ENCODE data around the gene KLHL21.
"Not testable (repeated sequence)": the region's sequence is repeated elsewhere in the genome, so short reads cannot be mapped to it uniquely, and the experiment has no call there.

The KLHL21 gene

DNA sequence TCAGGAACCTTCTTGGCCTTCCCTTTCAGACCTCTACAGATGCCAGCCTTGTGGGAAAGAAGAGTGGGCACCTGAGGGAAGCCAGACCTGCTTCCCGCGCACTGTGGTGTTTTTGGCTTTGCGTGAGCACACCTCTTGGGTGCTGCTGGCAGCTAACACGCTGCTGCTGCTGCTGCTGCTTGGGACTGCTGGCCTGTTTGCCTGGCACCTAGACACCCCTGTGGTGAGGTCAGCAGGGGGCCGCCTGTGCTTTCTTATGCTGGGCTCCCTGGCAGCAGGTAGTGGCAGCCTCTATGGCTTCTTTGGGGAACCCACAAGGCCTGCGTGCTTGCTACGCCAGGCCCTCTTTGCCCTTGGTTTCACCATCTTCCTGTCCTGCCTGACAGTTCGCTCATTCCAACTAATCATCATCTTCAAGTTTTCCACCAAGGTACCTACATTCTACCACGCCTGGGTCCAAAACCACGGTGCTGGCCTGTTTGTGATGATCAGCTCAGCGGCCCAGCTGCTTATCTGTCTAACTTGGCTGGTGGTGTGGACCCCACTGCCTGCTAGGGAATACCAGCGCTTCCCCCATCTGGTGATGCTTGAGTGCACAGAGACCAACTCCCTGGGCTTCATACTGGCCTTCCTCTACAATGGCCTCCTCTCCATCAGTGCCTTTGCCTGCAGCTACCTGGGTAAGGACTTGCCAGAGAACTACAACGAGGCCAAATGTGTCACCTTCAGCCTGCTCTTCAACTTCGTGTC is 23.9 kb downstream of the KLHL21 start:
- DNase-seq (no peak), ATAC-seq (replicated peaks) (no peak)
- peaks cover 8 to 11% of the 10 kb centered on the region in 2 donors for H3K36me3 Mint-ChIP-seq
- H3K27ac Mint-ChIP-seq: peak overlapping the region; percentile 100
- peaks cover 26 to 42% of the 10 kb centered on the region in 2 donors for H3K4me1 Mint-ChIP-seq
- H3K27me3 Mint-ChIP-seq: peaks cover 0 to 6% of the 10 kb centered on the region in 2 donors
- no peaks in the 10 kb centered on the region for H3K9me3 Mint-ChIP-seq
- H3K4me3 Mint-ChIP-seq: peak overlapping the region; percentile 95 to 100

DNA sequence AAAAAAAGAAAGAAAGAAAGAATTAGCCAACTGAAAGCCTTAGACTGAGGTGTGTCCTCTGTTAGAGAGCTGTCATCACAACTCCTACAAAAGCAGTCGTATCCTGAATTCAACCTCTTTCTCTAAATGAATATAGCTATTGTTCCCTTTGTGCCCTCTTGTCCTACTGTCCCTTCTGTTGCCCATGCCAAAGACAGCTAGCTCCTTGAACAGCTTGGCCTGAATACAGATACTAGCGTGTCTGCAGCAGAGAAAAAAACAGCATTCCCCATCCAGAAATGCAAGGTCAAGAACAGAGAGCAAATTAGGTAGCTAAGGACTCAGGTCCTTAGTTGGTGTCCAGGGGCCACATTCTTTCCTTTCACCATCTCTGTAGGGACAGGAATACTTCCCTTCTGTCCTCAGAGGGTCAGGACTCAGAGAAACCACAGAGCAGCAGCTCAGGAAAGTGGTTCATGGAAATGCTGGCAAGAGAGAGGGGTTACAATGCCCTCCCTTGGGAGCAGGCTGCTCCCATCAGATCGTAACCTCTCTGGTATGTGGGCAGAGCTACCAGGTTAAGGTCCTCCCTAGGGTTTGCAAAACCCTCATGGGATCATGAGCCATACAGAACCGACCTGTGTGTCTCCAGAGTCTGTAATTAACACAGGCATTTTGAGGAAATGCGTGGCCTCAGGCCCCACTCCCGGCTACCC is 24.7 kb downstream of the KLHL21 start:
- Mint-ChIP-seq H3K27me3 (peaks cover under 1 to 8% of the 10 kb centered on the region in 2 donors), H3K4me1 (peaks cover 26 to 43% of the 10 kb centered on the region in 2 donors), H3K27ac (no peak overlapping the region), H3K9me3 (no peaks in the 10 kb centered on the region), H3K4me3 (no peak overlapping the region), H3K36me3 (peaks cover 8 to 11% of the 10 kb centered on the region in 2 donors)
- DNase-seq (no peak), ATAC-seq (replicated peaks) (no peak)

DNA sequence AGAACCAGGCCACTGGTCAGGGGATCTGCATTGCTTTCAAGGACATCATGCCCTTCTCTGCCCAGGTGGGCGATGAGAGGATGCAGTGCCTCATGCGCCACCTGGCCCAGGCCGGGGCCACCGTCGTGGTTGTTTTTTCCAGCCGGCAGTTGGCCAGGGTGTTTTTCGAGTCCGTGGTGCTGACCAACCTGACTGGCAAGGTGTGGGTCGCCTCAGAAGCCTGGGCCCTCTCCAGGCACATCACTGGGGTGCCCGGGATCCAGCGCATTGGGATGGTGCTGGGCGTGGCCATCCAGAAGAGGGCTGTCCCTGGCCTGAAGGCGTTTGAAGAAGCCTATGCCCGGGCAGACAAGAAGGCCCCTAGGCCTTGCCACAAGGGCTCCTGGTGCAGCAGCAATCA is 27.9 kb downstream of the KLHL21 start:
- ATAC-seq (replicated peaks) (no peak), DNase-seq (no peak)
- H3K27me3 Mint-ChIP-seq: peaks cover 13 to 29% of the 10 kb centered on the region in 2 donors
- no peak overlapping the region for H3K4me3 Mint-ChIP-seq
- H3K27ac Mint-ChIP-seq: no peak overlapping the region
- peaks cover 5 to 6% of the 10 kb centered on the region in 2 donors for H3K36me3 Mint-ChIP-seq
- H3K9me3 Mint-ChIP-seq: peaks cover 0 to 3% of the 10 kb centered on the region in 2 donors
- H3K4me1 Mint-ChIP-seq: peaks cover 10 to 18% of the 10 kb centered on the region in 2 donors

DNA sequence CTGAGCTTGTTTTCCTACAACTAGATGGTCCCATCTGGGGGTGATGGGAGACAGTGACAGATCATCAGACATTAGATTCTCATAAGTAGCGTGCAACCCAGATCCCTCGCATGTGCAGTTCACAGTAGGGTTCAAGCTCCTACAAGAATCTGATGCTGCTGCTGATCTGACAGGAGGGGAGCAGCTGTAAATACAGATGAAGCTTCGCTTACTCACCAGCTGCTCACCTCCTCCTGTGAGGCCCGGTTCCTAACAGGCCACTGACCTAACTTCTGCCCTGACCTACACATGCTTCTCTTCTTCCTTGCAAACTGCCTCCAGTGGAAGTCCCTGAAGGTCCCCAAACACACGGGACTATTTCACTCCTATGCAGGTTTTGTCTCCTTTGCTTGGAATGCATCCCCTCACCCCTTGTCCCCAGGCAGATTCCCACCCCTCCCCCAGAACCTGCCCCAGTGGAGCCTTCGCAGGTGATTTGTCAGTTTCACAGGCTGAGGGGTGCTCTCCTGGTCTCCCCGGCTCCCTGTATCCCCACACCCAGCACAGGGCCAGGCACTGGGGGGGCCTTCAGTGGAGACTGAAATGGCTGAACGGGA is 28.5 kb downstream of the KLHL21 start:
- Mint-ChIP-seq H3K36me3 (peaks cover 5% of the 10 kb centered on the region in 2 donors), H3K27ac (no peak overlapping the region), H3K4me3 (no peak overlapping the region), H3K27me3 (peaks cover 18 to 34% of the 10 kb centered on the region in 2 donors), H3K9me3 (peaks cover 0 to 3% of the 10 kb centered on the region in 2 donors), H3K4me1 (peaks cover 5 to 11% of the 10 kb centered on the region in 2 donors)
- ATAC-seq (replicated peaks) (no peak), DNase-seq (no peak)

DNA sequence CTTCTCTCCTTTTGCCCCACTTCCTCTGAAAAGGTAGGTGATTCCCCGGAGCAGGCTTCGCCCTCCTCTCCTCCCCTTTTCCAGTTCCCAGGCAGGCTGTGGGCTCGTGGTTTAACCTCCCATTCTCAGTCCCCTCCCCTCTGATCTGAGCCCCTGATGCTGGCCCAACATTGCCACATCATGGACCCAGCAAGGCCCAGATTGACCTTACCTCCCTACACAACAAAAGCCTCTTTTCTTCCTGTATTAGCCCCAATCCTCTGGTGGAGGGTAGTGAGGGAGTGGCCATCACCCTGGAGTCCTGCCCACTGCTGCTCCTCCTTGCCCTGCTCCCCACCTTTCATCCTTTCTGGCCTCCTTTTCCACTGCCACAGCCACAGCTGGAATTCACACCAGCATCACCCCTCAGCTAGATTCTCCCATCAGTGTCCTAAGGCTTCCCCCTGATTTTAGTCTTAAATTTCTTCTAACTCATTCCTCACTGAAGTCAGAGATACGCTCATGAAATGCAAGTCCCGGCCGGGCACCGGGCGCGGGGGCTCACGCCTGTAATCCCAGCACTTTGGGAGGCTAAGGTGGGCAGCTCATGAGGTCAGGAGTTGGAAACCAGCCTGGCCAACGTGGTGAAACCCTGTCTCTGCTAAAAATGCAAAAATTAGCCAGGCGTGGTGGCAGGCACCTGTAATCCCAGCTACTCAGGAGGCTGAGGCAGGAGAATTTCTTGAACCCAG is 29.9 kb downstream of the KLHL21 start:
- no peak overlapping the region for H3K27ac Mint-ChIP-seq
- no peak for ATAC-seq (replicated peaks)
- no peak overlapping the region for H3K4me3 Mint-ChIP-seq

DNA sequence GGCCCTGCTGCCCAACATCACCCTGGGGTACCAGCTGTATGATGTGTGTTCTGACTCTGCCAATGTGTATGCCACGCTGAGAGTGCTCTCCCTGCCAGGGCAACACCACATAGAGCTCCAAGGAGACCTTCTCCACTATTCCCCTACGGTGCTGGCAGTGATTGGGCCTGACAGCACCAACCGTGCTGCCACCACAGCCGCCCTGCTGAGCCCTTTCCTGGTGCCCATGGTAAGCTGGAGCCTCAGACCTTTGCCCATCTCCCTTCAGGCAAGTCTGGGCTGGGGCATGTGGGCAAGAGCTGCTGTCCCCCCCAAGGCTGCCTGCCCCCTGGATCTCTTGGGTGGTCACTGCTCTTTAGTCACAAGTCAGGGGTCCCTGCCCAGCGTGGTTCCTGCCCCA is 31.7 kb downstream of the KLHL21 start:
- Mint-ChIP-seq H3K36me3 (peaks cover 5% of the 10 kb centered on the region in 2 donors), H3K4me3 (no peak overlapping the region), H3K9me3 (peaks cover 0 to 3% of the 10 kb centered on the region in 2 donors), H3K4me1 (peaks cover 4 to 7% of the 10 kb centered on the region in 2 donors), H3K27ac (no peak overlapping the region), H3K27me3 (peaks cover 24 to 41% of the 10 kb centered on the region in 2 donors)
- ATAC-seq (replicated peaks) (no peak), DNase-seq (no peak)

More for the DNA sequence above, 29.9 kb downstream of the KLHL21 start:
- peaks cover 4 to 7% of the 10 kb centered on the region in 2 donors for H3K4me1 Mint-ChIP-seq
- H3K36me3 Mint-ChIP-seq: peaks cover 5% of the 10 kb centered on the region in 2 donors
- DNase-seq: no peak
- H3K27me3 Mint-ChIP-seq: peaks cover 24 to 41% of the 10 kb centered on the region in 2 donors
- peaks cover 0 to 3% of the 10 kb centered on the region in 2 donors for H3K9me3 Mint-ChIP-seq

DNA sequence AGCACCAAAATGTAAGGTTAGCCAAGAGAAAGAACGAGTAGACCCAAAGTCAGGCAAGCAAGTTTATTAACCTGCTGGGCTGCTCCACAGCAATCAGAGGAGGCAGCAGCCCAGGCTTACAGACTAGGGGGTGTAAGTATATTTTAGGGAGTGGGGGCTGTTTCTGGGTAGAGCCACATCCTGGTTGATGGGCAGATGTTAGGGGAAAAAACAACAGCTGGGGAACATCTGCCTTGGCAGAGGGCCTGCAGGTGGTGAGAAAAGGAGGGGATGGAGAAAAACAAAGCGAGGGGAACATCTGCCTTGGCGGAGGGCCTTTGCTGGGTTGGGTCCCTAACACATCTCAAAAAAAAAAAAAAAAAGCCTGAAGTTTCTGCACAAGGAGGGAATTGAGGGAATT is 32.6 kb downstream of the KLHL21 start:
- H3K4me1 Mint-ChIP-seq: peaks cover 4 to 7% of the 10 kb centered on the region in 2 donors
- H3K27ac Mint-ChIP-seq: no peak overlapping the region
- peaks cover 24 to 41% of the 10 kb centered on the region in 2 donors for H3K27me3 Mint-ChIP-seq
- ATAC-seq (replicated peaks) (no peak), DNase-seq (no peak)
- H3K36me3 Mint-ChIP-seq: peaks cover 5% of the 10 kb centered on the region in 2 donors
- peaks cover 0 to 3% of the 10 kb centered on the region in 2 donors for H3K9me3 Mint-ChIP-seq
- no peak overlapping the region for H3K4me3 Mint-ChIP-seq

DNA sequence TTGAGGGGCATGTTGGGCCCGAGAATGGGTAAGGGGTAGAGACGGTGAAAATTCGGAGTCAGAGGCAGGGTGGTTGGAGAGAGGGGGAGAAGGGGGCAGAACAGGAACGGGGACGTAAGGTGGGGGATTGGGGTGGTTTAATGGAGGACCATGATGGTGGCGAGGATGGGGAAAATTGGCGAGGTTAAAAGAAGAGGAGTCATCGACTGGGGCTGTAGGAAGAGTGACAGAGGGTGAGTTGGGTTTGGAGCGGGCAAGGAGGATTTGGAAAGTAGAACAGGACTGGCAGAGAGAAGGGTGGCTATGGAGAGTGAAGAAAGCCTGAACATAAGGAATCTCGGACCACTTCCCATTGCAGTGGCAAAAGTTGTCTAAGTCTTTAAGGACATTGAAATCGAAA is 33.6 kb downstream of the KLHL21 start:
- Mint-ChIP-seq H3K4me1 (peaks cover 4 to 7% of the 10 kb centered on the region in 2 donors), H3K27me3 (peaks cover 24 to 36% of the 10 kb centered on the region in 2 donors), H3K36me3 (peaks cover 5% of the 10 kb centered on the region in 2 donors), H3K4me3 (no peak overlapping the region), H3K27ac (no peak overlapping the region), H3K9me3 (peaks cover 0 to 3% of the 10 kb centered on the region in 2 donors)
- DNase-seq (no peak), ATAC-seq (replicated peaks) (no peak)

DNA sequence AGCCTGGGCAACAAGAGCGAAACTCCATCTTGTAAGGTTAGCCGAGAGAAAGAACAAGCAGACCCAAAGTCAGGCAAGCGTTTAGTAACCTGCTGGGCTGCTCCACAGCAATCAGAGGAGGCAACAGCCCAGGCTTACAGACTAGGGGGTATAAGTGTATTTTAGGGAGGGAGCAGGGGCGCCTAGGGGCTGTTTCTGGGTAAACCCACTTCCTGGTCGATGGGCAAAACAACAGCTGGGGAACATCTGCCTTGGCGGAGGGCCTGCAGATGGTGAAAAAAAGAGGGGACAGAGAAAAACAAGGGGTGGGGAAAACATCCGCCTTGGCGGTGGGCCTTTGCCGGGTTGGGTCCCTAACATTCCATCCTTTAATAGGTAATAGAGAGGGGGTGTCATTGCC is 42.4 kb downstream of the KLHL21 start:
- ATAC-seq (replicated peaks): no peak

DNA sequence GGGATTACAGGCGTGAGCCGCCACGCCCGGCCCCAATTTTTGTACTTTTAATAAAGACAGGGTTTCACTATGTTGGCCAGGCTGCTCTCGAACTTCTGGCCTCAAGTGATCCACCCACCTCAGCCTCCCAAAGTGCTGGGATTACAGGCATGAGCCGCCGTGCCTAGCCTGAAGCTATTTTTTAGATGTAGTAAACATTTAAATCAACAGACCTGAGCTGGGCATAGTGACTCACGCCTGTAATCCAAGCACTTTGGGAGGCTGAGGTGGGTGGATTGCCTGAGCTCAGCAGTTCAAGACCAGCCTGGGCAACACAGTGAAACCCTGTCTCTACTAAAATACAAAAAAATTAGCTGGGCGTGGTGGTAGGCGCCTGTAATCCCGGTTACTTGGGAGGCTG is 43.5 kb downstream of the KLHL21 start:
- H3K36me3 Mint-ChIP-seq; H3K27me3 Mint-ChIP-seq; DNase-seq; H3K9me3 Mint-ChIP-seq; H3K27ac Mint-ChIP-seq; H3K4me1 Mint-ChIP-seq; H3K4me3 Mint-ChIP-seq; ATAC-seq (replicated peaks): not testable (repeated sequence)

More for the DNA sequence above, 42.4 kb downstream of the KLHL21 start:
- H3K9me3 Mint-ChIP-seq: no peaks in the 10 kb centered on the region
- peaks cover 0 to 3% of the 10 kb centered on the region in 2 donors for H3K4me1 Mint-ChIP-seq
- DNase-seq: no peak
- H3K27me3 Mint-ChIP-seq: peaks cover 0 to 4% of the 10 kb centered on the region in 2 donors
- no peak overlapping the region for H3K27ac Mint-ChIP-seq
- no peak overlapping the region for H3K4me3 Mint-ChIP-seq
- H3K36me3 Mint-ChIP-seq: no peaks in the 10 kb centered on the region

DNA sequence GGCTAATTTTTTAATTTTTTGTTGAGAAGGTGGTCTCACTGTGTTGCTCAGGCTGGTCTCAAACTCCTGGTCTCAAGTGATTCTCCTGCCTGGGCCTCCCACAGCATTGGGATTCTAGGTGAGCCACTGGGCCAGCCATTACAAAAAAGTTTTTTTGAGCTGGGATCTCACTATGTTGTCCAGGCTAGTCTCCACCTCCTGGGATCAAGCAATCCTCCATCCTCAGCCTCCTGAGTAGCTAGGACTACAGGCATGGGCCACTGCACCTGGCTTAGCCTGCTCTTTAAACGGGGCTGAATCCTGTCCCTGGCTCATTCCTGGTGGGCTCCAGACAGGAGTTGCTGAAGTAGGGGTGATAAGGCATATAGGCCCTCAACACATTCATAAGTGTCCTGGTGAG is 45.1 kb downstream of the KLHL21 start:
- ATAC-seq (replicated peaks) (no peak), DNase-seq (no peak)
- Mint-ChIP-seq H3K27me3 (peaks cover 0 to 4% of the 10 kb centered on the region in 2 donors), H3K36me3 (peaks cover 2 to 4% of the 10 kb centered on the region in 2 donors), H3K27ac (no peak overlapping the region), H3K4me3 (no peak overlapping the region), H3K9me3 (no peaks in the 10 kb centered on the region), H3K4me1 (peaks cover 6 to 20% of the 10 kb centered on the region in 2 donors)

DNA sequence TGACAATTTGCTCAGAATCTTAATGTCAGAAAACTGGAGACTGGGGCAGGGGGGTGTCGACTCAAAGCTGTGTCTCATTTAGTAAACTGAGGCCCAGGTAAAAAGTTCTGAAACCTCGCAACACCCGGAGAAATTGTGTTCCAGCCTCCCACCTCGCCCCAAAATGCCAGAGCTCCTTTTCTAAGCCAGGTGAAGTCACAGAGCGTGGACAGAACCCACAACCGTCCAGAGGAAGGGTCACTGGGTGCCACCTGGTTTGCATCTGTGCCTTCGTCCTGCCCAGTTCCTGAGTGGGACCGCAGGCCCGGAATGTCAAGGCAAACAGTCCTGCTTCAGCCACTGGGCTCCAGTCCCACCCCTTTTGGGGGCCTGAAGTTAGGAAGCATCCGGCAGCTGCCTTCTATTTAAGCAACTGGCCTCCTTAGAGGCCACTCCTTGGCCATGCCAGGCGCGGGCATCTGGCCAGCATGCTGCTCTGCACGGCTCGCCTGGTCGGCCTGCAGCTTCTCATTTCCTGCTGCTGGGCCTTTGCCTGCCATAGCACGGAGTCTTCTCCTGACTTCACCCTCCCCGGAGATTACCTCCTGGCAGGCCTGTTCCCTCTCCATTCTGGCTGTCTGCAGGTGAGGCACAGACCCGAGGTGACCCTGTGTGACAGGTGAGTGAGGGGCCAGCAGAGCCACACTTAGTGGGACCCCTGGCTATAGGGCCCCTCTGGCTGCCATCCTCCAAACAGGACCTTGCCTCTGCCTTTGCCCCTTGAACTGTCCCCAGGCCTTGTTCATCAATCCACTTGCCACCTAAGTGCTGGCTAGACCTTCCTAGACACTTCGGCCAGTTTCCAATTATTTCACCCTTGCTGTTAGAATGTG is 47.5 kb downstream of the KLHL21 start, which contains the start of gene TAS1R1:
TAS1R1 (plus strand) TSS at position 401 of the 872 bp plus-strand sequence; CDS start at position 468, 67 bp downstream.
- DNase-seq: no peak
- Mint-ChIP-seq H3K36me3 (peaks cover 4 to 6% of the 10 kb centered on the region in 2 donors), H3K27me3 (no peaks in the 10 kb centered on the region), H3K9me3 (no peaks in the 10 kb centered on the region), H3K4me3 (peak within 1 kb of the TSS; percentile 80 to 84), H3K4me1 (peaks cover 9 to 27% of the 10 kb centered on the region in 2 donors), H3K27ac (peak within 1 kb of the TSS; percentile 75)
- ATAC-seq (replicated peaks): no peak

Measured in stimulated activated naive B cell treated with anti-CD40 and anti-IgM and Interleukin-4, amounts not matched to agents 10 μg/mL and 1 μg/mL and 100 μg/mL, for 72 hours (primary cell).